PC-3 (cell line): Measurements from ENCODE around the gene CDH13. TPM values are rescaled to one million over a fixed set of nuclear protein-coding genes. Genes with fewer than 3 reads are reported as not detected.

Experiments used
- ATAC-seq: fragments of 200-7000 bp; cut with Tn5 transposase; 2 replicates; pipeline ENCODE4 v1.9.1; 2020; ENCODE audit warnings: mild to moderate bottlenecking, moderate library complexity
- BruUV-seq: library from RNA; stranded (reverse); fragments of 400-500 nt; replicated peaks from 2 replicates; lab custom pipeline; 2021; lab: Mats Ljungman, UMichigan
- CTCF ChIA-PET: fragments of 300-600 bp; sonication (Branson Sonifier 250); formaldehyde crosslinking; loops from one replicate; lab custom pipeline; 2022; ENCODE audit warnings: antibody characterized with exemption; lab: Charles Lee
- POLR2A ChIA-PET: fragments of 300-600 bp; sonication (Branson Sonifier 250); formaldehyde crosslinking; loops from one replicate; lab custom pipeline; 2022; ENCODE audit warnings: antibody characterized with exemption; ENCODE audit not compliant: unreplicated experiment; lab: Charles Lee
- DNase-seq: peaks from one replicate; pipeline ENCODE4 v3.0.0-alpha.2; 2015
- H2AFZ ChIP-seq: fragments of 300-600 bp; sonication (generic); 2 replicates; pipeline ENCODE4 v1.6.0; 2016; ENCODE audit warnings: antibody characterized with exemption, low read length
- H3F3A ChIP-seq: fragments of 300-600 bp; sonication (generic); one replicate; pipeline ENCODE4 v1.6.0; 2017; ENCODE audit warnings: antibody characterized with exemption, low read length, control low read depth, mild to moderate bottlenecking; ENCODE audit not compliant: unreplicated experiment
- H3K27ac ChIP-seq: fragments of 300-600 bp; sonication (generic); 2 replicates; pipeline ENCODE4 v1.5.1; 2016; ENCODE audit warnings: mild to moderate bottlenecking, low read length
- H3K27me3 ChIP-seq: fragments of 300-600 bp; sonication (generic); 2 replicates; pipeline ENCODE4 v1.6.1; 2016; ENCODE audit warnings: low read length, mixed read lengths
- H3K36me3 ChIP-seq: fragments of 300-600 bp; sonication (generic); 2 replicates; pipeline ENCODE4 v1.6.1; 2016; ENCODE audit warnings: low read depth, mixed run types, low read length, mixed read lengths
- H3K4me1 ChIP-seq: fragments of 300-600 bp; sonication (generic); 2 replicates; pipeline ENCODE4 v1.5.1; 2016; ENCODE audit warnings: low read length; ENCODE audit not compliant: insufficient read depth
- H3K4me2 ChIP-seq: fragments of 300-600 bp; sonication (generic); 2 replicates; pipeline ENCODE4 v1.6.0; 2016; ENCODE audit warnings: low read length
- H3K4me3 ChIP-seq: fragments of 300-600 bp; sonication (generic); 2 replicates; pipeline ENCODE4 v1.5.1; 2016; ENCODE audit warnings: mild to moderate bottlenecking, low read length, mixed read lengths
- H3K79me2 ChIP-seq: fragments of 300-600 bp; sonication (generic); 2 replicates; pipeline ENCODE4 v1.6.1; 2017; ENCODE audit warnings: low read length, mixed read lengths
- H3K9ac ChIP-seq: fragments of 300-600 bp; sonication (generic); 2 replicates; pipeline ENCODE4 v1.6.0; 2016; ENCODE audit warnings: mild to moderate bottlenecking, low read length
- H3K9me2 ChIP-seq: fragments of 300-600 bp; sonication (generic); replicated peaks from 2 replicates; pipeline ENCODE4 v1.6.1; 2016; ENCODE audit warnings: mixed run types, low read length, mixed read lengths
- H3K9me3 ChIP-seq: fragments of 300-600 bp; sonication (generic); 2 replicates; pipeline ENCODE4 v1.6.1; 2016; ENCODE audit warnings: low read length, mixed read lengths
- H4K20me1 ChIP-seq: fragments of 300-600 bp; sonication (generic); 2 replicates; pipeline ENCODE4 v1.6.1; 2016; ENCODE audit warnings: low read length, mixed read lengths
- CTCF ChIP-seq: fragments of 300-600 bp; sonication (generic); conservative IDR thresholded peaks from 2 replicates; pipeline ENCODE4 v1.5.1; 2017; ENCODE audit warnings: antibody characterized with exemption, low read depth, mild to moderate bottlenecking, low read length
- EZH2 ChIP-seq: fragments of 300-600 bp; sonication (generic); IDR thresholded peaks from one replicate; pipeline ENCODE4 v1.6.1; 2017; ENCODE audit warnings: antibody characterized with exemption, mild to moderate bottlenecking, low read length; ENCODE audit not compliant: unreplicated experiment
- EZH2phosphoT487 ChIP-seq: fragments of 300-600 bp; sonication (generic); IDR thresholded peaks from 2 replicates; pipeline ENCODE4 v1.6.1; 2018; ENCODE audit warnings: mild to moderate bottlenecking, antibody characterized with exemption, low read length, borderline replicate concordance
- intact Hi-C: fragments of 100-400 bp; cut with micrococcal nuclease; formaldehyde crosslinking; loops from 2 replicates; pipeline ENCODE4 v1.9.0; 2023
- total RNA-seq: library from RNA; depleted of rRNA; stranded (reverse); fragments of >200 nt; gene quantifications from 2 replicates; pipeline ENCODE4 v1.2.3, GENCODE V29; 2014

CDH13 gene
- total RNA-seq, 1 experiment from 2014 or later = 0.36 TPM

- POLR2A ChIA-PET = no interaction called here
- ATAC-seq = no peak
Observed at GRCh38 chr16:83682116-83682867, 1055.5 kb downstream of the CDH13 start.

GRCh38 chr16:83682868-83683235 is 1056.1 kb downstream of the CDH13 start:
- TF ChIP-seq CTCF = no peak
- H3K79me2 ChIP-seq = no peaks in the 10 kb centered on the region
- H3K4me1 ChIP-seq = no peaks in the 10 kb centered on the region
- no peak overlapping the region for H2AFZ ChIP-seq
- no peaks in the 10 kb centered on the region for H3F3A ChIP-seq
- no peaks in the 10 kb centered on the region for H3K9me2 ChIP-seq
- H3K36me3 ChIP-seq = no peaks in the 10 kb centered on the region
- no peaks in the 10 kb centered on the region for H4K20me1 ChIP-seq
- H3K27me3 ChIP-seq = peaks cover 21% of the 10 kb centered on the region
- no peaks in the 10 kb centered on the region for H3K9me3 ChIP-seq
- ChIA-PET CTCF (no interaction called here), POLR2A (no interaction called here)
- H3K4me3 ChIP-seq = no peak overlapping the region
- BruUV-seq = no TSS peak
- no peak overlapping the region for H3K9ac ChIP-seq
- H3K27ac ChIP-seq = no peak overlapping the region
- ATAC-seq = no peak
- DNase-seq = no peak
- no peak overlapping the region for H3K4me2 ChIP-seq
- intact Hi-C loops = no loop called here

More at GRCh38 chr16:83682116-83682867, 1055.5 kb downstream of the CDH13 start:
- H3K4me3 ChIP-seq = no peak overlapping the region
- no peaks in the 10 kb centered on the region for H3K4me1 ChIP-seq
- H3K27me3 ChIP-seq = peaks cover 23% of the 10 kb centered on the region
- CTCF ChIA-PET = no interaction called here
- H3K9me2 ChIP-seq = no peaks in the 10 kb centered on the region
- no peaks in the 10 kb centered on the region for H4K20me1 ChIP-seq
- H3K9me3 ChIP-seq = no peaks in the 10 kb centered on the region
- TF ChIP-seq CTCF (no peak), EZH2 (no peak), EZH2phosphoT487 (no peak)
- no peak overlapping the region for H2AFZ ChIP-seq
- intact Hi-C loops = no loop called here
- DNase-seq = no peak
- H3K4me2 ChIP-seq = no peak overlapping the region
- H3K27ac ChIP-seq = no peak overlapping the region
- H3K79me2 ChIP-seq = no peaks in the 10 kb centered on the region
- no peaks in the 10 kb centered on the region for H3F3A ChIP-seq
- H3K9ac ChIP-seq = no peak overlapping the region
- H3K36me3 ChIP-seq = no peaks in the 10 kb centered on the region
- BruUV-seq = no TSS peak

- Histone ChIP-seq H3K79me2 (no peaks in the 10 kb centered on the region), H3K9me2 (no peaks in the 10 kb centered on the region), H3K4me1 (no peaks in the 10 kb centered on the region), H3K27ac (no peak overlapping the region), H4K20me1 (no peaks in the 10 kb centered on the region), H3K27me3 (peaks cover 4% of the 10 kb centered on the region), H3K4me3 (no peak overlapping the region), H3K9me3 (no peaks in the 10 kb centered on the region), H3K9ac (no peak overlapping the region), H3F3A (no peaks in the 10 kb centered on the region), H3K4me2 (no peak overlapping the region), H3K36me3 (no peaks in the 10 kb centered on the region), H2AFZ (no peak overlapping the region)
- ATAC-seq (no peak), DNase-seq (no peak)
- TF ChIP-seq EZH2 (no peak), EZH2phosphoT487 (no peak), CTCF (no peak)
- POLR2A ChIA-PET = no interaction called here
- CTCF ChIA-PET = no interaction called here
- intact Hi-C loops = no loop called here
- BruUV-seq = no TSS peak
Observed at GRCh38 chr16:83685615-83686165, 1058.9 kb downstream of the CDH13 start.
